K562 (cell line): Measurements from ENCODE around the gene B3GAT3. TPM values are rescaled to one million over a fixed set of nuclear protein-coding genes. Genes with fewer than 3 reads are reported as not detected.

Experiments used
- BRD9 ChIP-seq: fragments of 450-650 bp; IDR thresholded peaks from 2 replicates; pipeline ENCODE4 v1.6.1; 2018; ENCODE audit warnings: low read depth; ENCODE audit not compliant: partially characterized antibody
- CBX3 ChIP-seq, 2 experiments: IDR thresholded peaks; 1 replicate in 1 of 2; 2 replicates in 1 of 2; pipeline ENCODE4 v1.6.1; 2012; ENCODE audit warnings: inconsistent platforms in 2 of 2, low read length in 2 of 2, borderline replicate concordance in 1 of 2, control low read depth in 1 of 2
- HDGF ChIP-seq: fragments of 450-650 bp; IDR thresholded peaks from 2 replicates; pipeline ENCODE4 v1.6.1; 2016
- MAFF ChIP-seq: IDR thresholded peaks from 2 replicates; pipeline ENCODE4 v1.6.1; 2012; ENCODE audit warnings: low read length, improper control_type of control experiment
- MBD2 ChIP-seq: sonication (generic); IDR thresholded peaks from 2 replicates; pipeline ENCODE4 v1.6.1; 2016; ENCODE audit warnings: low read depth, borderline replicate concordance
- NCOA4 ChIP-seq: fragments of 450-650 bp; IDR thresholded peaks from 2 replicates; pipeline ENCODE4 v1.6.1; 2018; ENCODE audit warnings: mild to moderate bottlenecking; ENCODE audit not compliant: partially characterized antibody
- NFIC ChIP-seq: fragments of 450-650 bp; IDR thresholded peaks from 2 replicates; pipeline ENCODE4 v1.6.1; 2017; ENCODE audit warnings: mild to moderate bottlenecking, inconsistent platforms
- NR2C1 ChIP-seq, 2 experiments: fragments of 450-650 bp; IDR thresholded peaks; 2 replicates each; pipeline ENCODE4 v1.6.1; 2017; ENCODE audit warnings: mild to moderate bottlenecking in 2 of 2, antibody characterized with exemption in 1 of 2, inconsistent platforms in 1 of 2, missing compliant biosample characterization in 1 of 2, missing genetic modification characterization in 1 of 2
- PCBP2 ChIP-seq: fragments of 200-400 bp; formaldehyde crosslinking; IDR thresholded peaks from 2 replicates; pipeline ENCODE4 v1.6.1; 2018; ENCODE audit warnings: low read length, low read depth, mild to moderate bottlenecking, moderate library complexity; ENCODE audit not compliant: poor library complexity, severe bottlenecking
- SMAD2 ChIP-seq: fragments of 150-350 bp; IDR thresholded peaks from 2 replicates; pipeline ENCODE4 v1.6.1; 2014; ENCODE audit warnings: low read depth, mild to moderate bottlenecking, low read length
- SMAD4 ChIP-seq: fragments of 250-450 bp; sonication (Bioruptor Pico); conservative IDR thresholded peaks from 2 replicates; pipeline ENCODE4 v1.8.0; 2021; ENCODE audit warnings: inconsistent platforms, mild to moderate bottlenecking, moderate library complexity
- TCF7L2 ChIP-seq: fragments of 150-350 bp; IDR thresholded peaks from 2 replicates; pipeline ENCODE4 v1.6.1; 2016; ENCODE audit warnings: low read depth, mild to moderate bottlenecking, low read length, moderate library complexity
- THRAP3 ChIP-seq: fragments of 450-650 bp; IDR thresholded peaks from 2 replicates; pipeline ENCODE4 v1.6.1; 2016; ENCODE audit warnings: mild to moderate bottlenecking, inconsistent platforms, borderline replicate concordance
- TRIM28 ChIP-seq: fragments of 450-650 bp; IDR thresholded peaks from 2 replicates; pipeline ENCODE4 v1.6.1; 2017
- ZNF184 ChIP-seq: sonication (generic); formaldehyde crosslinking; IDR thresholded peaks from 2 replicates; pipeline ENCODE4 v1.5.0; 2020; ENCODE audit warnings: missing genetic modification reagents
- ZNF197 ChIP-seq: fragments of 200-800 bp; sonication (Bioruptor generic); IDR thresholded peaks from 2 replicates; pipeline ENCODE4 v1.6.1; 2016; ENCODE audit warnings: low read depth, missing genetic modification characterization, missing compliant biosample characterization
- ZNF280A ChIP-seq: fragments of 450-650 bp; IDR thresholded peaks from 2 replicates; pipeline ENCODE4 v1.6.1; 2018; ENCODE audit warnings: mild to moderate bottlenecking, low read depth; ENCODE audit not compliant: partially characterized antibody
- ZNF318 ChIP-seq, 2 experiments: fragments of 450-650 bp; IDR thresholded peaks; 2 replicates each; pipeline ENCODE4 v1.6.1; 2016; ENCODE audit warnings: mild to moderate bottlenecking in 2 of 2, borderline replicate concordance in 1 of 2, low read depth in 1 of 2, moderate library complexity in 1 of 2
- ZNF324 ChIP-seq: fragments of 250-450 bp; sonication (Bioruptor Pico); IDR thresholded peaks from 2 replicates; pipeline ENCODE4 v1.4.0; 2020; ENCODE audit warnings: mild to moderate bottlenecking
- ZNF41 ChIP-seq: fragments of 250-450 bp; sonication (Bioruptor Pico); conservative IDR thresholded peaks from 2 replicates; pipeline ENCODE4 v1.4.0; 2020; ENCODE audit warnings: mild to moderate bottlenecking
- polyA plus RNA-seq, 8 experiments: library from polyadenylated mRNA; depleted of rRNA in 4 of 8; stranded (reverse) in 5 of 8; unstranded in 3 of 8; fragments of >200 nt; fragmentation: Nextera tagmentation in 2 of 8; fragmentation: Illumina TruSeq in 1 of 8; extraction: Ambion mirVana in 2 of 8; extraction: Trizol in 1 of 8; gene quantifications; 2 replicates each; pipeline versions ENCODE4 v1.2.1 to v1.2.3, GENCODE V29; 2011 to 2014; ENCODE audit warnings: inconsistent platforms in 1 of 8, missing spikeins in 1 of 8
- total RNA-seq, 7 experiments: library from RNA; depleted of rRNA in 6 of 7; stranded (reverse); fragments of >200 nt in 6 of 7; fragmentation: Illumina TruSeq in 2 of 7; extraction: Trizol in 2 of 7; gene quantifications; 2 replicates each; pipeline versions ENCODE4 v1.2.1 to v1.2.3, GENCODE V29; 2011 to 2021; ENCODE audit warnings: low replicate concordance in 1 of 7

The B3GAT3 gene
- total and polyA plus RNA-seq, 9 of the 15 experiments (the other 6 are each of a cell fraction or from before 2014, with no cell fraction given): 0.30 to 64.0 (median 21.4) TPM

GRCh38 chr11:62591448-62592145 is 30.2 kb downstream of the B3GAT3 start, which contains the start of gene TUT1 (continued):
- TF ChIP-seq NCOA4 (no peak), CBX3 (IDR thresholded peaks at IDR 0.05; ENCODE audit: borderline replicate concordance in 1 of 2, low read length in 2 of 2) (peak in 1 of 2 experiments; percentile 95; a peak in 1 of 3 replicates), THRAP3 (no peak; the same call in 1 of the 2 replicates), TCF7L2 (0 out of 2 replicates have a peak, but pooled peaks have one; percentile 33), NFIC (peak; percentile 62), ZNF318 (IDR thresholded peaks at IDR 0.05; ENCODE audit: borderline replicate concordance in 1 of 2, low read depth in 1 of 2) (no peak), NR2C1 (IDR thresholded peaks at IDR 0.05) (peak; percentile 82), NR2C1 (tag; IDR thresholded peaks at IDR 0.05) (peak; percentile 83), HDGF (no peak), MAFF (no peak), MBD2 (peak; percentile 88), SMAD4 (CRISPR knock-in tag) (peak; percentile 82), ZNF197 (CRISPR knock-in tag) (no peak), PCBP2 (no peak), ZNF184 (CRISPR knock-in tag) (no peak), SMAD2 (no peak), ZNF324 (CRISPR knock-in tag) (no peak), ZNF280A (no peak), BRD9 (no peak), ZNF41 (CRISPR knock-in tag) (no peak), TRIM28 (peak; percentile 8; the same call in 1 of the 2 replicates)
